C4-2B (cell line): Measurements from ENCODE around the gene FAM168A.

Experiments
- H3K27ac ChIP-seq: fragments of 450-650 bp; 2 replicates; pipeline ENCODE4 v1.5.1; 2017
- ZFX ChIP-seq: fragments of 450-650 bp; IDR thresholded peaks from 2 replicates; pipeline ENCODE4 v1.6.1; 2017
- TF ChIP-seq, protein P1 (sequence below): fragments of 450-650 bp; conservative IDR thresholded peaks from 2 replicates; pipeline ENCODE4 v1.5.1; 2017; ENCODE audit warnings: mild to moderate bottlenecking

FAM168A gene

DNA sequence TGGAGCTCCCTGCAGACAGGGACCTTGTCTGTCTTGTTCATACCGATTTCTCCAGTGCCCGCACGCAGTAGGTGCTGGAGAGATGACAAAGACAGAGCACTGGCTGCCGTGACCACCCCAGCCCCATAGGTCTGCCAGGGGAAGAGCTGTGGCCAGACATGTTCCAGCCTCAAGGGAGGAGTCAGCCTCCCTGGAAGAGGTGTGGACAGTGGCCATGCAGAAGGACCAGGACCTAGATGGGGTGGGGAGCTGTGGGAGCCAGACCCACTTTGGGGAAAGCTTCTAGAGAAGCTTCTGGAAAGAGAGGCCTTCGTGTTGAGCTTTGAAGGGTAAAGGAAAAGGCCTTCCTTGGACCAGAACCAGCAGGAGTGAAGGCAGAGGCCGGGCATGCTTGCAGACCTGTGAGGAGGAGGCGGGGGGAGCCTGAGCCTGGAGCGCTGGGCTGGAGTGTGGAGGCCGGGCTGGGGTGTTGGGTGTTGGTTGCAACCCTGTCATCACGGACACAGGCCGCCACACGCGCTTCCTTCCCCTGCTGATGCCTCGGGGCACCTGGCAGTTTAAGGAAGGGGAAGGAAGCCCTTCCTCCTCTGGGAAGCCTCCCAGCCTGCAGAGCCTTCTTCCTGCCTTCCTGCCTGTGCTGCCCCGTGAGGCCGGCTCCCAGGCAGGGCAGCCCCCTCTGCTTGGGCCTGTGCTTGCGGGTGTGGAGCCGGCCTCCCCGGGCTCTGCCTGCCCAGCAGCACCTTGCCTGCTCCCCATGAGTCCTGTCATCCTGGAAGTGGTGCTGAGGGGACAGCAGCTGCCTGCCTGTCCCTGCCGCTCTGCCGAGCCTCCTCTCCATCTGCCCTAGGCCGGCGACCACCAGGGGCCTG lies 209.4 kb downstream of the FAM168A start:
- TF ChIP-seq, protein P1, sequence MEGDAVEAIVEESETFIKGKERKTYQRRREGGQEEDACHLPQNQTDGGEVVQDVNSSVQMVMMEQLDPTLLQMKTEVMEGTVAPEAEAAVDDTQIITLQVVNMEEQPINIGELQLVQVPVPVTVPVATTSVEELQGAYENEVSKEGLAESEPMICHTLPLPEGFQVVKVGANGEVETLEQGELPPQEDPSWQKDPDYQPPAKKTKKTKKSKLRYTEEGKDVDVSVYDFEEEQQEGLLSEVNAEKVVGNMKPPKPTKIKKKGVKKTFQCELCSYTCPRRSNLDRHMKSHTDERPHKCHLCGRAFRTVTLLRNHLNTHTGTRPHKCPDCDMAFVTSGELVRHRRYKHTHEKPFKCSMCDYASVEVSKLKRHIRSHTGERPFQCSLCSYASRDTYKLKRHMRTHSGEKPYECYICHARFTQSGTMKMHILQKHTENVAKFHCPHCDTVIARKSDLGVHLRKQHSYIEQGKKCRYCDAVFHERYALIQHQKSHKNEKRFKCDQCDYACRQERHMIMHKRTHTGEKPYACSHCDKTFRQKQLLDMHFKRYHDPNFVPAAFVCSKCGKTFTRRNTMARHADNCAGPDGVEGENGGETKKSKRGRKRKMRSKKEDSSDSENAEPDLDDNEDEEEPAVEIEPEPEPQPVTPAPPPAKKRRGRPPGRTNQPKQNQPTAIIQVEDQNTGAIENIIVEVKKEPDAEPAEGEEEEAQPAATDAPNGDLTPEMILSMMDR, result no peak
- TF ChIP-seq ZFX, result no peak
- H3K27ac ChIP-seq, result peak overlapping the region; percentile 2

DNA sequence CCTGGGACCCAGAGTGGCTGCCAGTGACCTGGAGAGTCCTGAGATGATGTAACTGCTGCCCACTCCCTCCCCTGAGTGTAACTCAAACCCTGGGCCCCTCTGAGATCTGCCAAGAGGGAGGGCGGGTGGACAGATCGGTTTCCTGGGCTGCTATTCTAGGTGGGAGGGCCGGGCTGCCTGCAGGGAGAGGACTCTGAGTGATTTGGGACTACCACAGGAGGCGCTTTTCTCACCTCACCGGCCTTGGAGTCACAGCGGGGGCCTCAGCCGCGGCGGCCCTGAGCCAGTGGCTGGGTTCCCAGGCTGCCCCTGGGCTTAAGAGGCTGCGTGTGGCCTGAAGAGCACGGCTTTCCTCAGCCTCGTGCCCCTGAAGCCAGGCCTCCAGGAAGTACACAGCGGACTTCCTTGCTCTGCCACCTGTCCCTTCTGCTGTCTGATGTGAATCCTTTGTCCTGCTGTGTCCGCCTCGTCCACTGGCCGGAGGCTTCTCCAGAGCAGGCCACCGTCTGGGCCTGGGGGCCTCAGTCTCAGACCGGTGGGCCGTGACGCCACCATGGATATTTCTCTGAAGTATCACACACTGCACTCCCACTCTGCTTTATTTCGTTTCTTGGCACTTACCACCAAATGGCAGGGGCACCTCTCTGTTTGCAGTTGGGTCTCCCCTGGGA lies 210.2 kb downstream of the FAM168A start:
- TF ChIP-seq ZFX, result no peak
- TF ChIP-seq, protein P1, result no peak
- H3K27ac ChIP-seq, result peak overlapping the region; percentile 2

DNA sequence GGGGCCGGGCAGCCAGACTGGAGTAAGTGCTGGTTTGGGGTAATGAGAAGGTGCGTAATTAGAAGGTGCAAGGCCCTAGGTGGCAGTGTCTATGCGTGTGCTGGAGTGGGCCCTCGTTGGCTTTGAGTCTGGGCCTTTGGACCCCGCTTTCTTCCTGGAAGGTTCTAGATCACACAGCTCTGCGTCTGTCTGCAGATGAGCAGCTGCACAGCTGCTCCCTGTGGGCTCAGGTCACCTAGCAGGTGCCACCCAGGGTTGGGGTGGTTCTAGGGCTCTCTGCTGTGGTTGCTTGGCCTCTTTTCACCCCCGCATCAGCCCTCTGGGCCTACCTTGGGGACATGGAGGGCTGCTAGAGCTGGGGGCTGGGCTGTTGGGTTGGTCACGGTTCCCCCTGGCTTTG lies 211.4 kb downstream of the FAM168A start:
- TF ChIP-seq, protein P1, result no peak
- TF ChIP-seq ZFX, result no peak
- no peak overlapping the region for H3K27ac ChIP-seq

DNA sequence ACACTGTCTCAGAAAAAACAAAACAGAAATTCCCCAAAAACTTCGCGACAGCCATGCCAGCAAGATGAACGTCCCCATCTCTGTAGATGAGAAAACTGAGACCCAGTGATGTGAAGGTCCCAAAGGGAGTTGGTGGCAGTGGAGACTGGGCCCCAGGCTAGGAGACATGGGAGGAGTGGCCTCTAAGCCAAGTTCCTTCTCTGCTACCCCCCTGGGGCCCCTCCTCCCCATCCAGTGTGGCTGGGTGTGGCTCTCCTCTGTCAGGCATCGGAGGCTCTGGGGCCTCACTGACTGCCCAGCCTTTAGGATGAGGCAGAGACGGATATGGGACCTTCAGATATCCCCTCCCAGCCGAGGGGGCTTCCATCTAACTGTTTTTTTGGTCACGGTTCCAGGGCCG lies 211.9 kb downstream of the FAM168A start:
- no peak overlapping the region for H3K27ac ChIP-seq
- TF ChIP-seq, protein P1, result no peak
- TF ChIP-seq ZFX, result no peak

DNA sequence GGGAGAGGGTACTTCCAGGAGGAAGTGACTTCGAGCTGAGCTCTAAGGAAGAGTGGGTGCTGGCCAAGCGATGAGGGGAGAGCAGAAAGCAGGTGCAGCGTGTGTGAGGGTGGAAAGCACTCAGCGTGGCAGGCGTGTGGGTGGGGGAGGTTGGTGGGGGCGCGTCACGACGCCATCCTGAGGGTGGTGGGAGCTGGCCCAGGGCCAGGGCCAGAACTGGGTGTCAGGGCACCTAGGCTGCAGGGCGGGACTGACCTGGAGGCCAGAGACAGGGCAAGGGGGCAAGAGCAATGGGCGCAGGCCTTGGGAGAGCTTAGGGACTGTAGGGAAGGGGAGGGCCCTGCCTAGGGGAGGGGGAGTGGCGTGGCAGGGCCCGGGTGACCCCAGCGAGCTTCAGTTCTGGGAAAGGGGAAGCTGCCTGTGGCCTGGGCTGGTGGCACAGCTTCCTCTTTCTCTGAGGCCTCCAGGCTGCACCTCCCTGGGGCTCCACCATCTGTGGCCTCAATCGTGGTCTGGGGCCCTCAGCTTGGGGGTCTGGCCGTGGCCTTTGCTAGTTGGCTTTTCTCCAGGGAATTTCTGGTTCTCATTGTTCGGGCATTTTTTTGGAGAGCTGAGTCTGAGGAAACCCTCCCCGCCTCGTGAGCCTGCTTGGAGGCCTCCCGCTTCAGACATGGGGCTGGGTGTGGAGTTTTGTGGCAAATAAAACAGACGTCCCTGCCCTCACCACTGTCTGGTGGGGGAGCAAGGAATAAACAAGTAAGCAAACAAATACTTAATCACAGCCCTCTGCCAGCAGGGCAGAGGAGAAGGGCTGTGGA lies 212.8 kb downstream of the FAM168A start:
- H3K27ac ChIP-seq, result no peak overlapping the region

GRCh38 chr11:73384531-73384871 lies 213.4 kb downstream of the FAM168A start:
- no peak overlapping the region for H3K27ac ChIP-seq
- no peak for TF ChIP-seq ZFX
- TF ChIP-seq, protein P1, result no peak

More for the DNA sequence above, 212.8 kb downstream of the FAM168A start:
- TF ChIP-seq ZFX, result no peak
- TF ChIP-seq, protein P1, result no peak

DNA sequence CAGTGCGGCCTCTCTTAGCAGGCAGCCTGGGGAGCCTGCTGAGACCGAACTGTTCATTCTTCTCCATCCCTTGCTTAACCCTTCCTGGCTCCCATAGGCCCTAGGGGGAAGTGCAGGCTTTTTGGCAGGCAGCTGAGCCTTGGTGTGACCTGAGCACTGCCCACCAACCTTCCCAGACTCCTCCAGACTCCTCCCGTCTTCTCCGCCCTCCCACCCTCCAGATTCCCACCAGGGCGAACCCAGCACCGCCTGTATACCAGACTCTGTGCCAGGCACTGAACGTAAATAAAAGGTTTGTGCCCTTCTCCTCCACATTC lies 213.8 kb downstream of the FAM168A start:
- no peak overlapping the region for H3K27ac ChIP-seq
- TF ChIP-seq, protein P1, result no peak
- no peak for TF ChIP-seq ZFX
